PC-9 (cell line): ENCODE measurements around the gene VCAN.

Experiments
- EZH2 ChIP-seq: fragments of 200-600 bp; sonication (generic); IDR thresholded peaks from 2 replicates; pipeline ENCODE4 v1.8.0; 2017; ENCODE audit warnings: antibody characterized with exemption, low read depth
- TF ChIP-seq, protein P1 (sequence below): fragments of 200-600 bp; sonication (generic); conservative IDR thresholded peaks from 2 replicates; pipeline ENCODE4 v1.6.1; 2017; ENCODE audit warnings: mixed run types, antibody characterized with exemption, mild to moderate bottlenecking, moderate library complexity

GRCh38 chr5:83472508-83473345 is 1.2 kb downstream of the VCAN start:
- TF ChIP-seq, protein P1, sequence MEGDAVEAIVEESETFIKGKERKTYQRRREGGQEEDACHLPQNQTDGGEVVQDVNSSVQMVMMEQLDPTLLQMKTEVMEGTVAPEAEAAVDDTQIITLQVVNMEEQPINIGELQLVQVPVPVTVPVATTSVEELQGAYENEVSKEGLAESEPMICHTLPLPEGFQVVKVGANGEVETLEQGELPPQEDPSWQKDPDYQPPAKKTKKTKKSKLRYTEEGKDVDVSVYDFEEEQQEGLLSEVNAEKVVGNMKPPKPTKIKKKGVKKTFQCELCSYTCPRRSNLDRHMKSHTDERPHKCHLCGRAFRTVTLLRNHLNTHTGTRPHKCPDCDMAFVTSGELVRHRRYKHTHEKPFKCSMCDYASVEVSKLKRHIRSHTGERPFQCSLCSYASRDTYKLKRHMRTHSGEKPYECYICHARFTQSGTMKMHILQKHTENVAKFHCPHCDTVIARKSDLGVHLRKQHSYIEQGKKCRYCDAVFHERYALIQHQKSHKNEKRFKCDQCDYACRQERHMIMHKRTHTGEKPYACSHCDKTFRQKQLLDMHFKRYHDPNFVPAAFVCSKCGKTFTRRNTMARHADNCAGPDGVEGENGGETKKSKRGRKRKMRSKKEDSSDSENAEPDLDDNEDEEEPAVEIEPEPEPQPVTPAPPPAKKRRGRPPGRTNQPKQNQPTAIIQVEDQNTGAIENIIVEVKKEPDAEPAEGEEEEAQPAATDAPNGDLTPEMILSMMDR = no peak
- TF ChIP-seq EZH2 = no peak
